Raji (cell line): ENCODE data around the gene COL19A1.
A peak's percentile ranks its signal among the peaks of the same experiment; 100 is the strongest.

Experiments used
- POLR2A ChIP-seq: IDR thresholded peaks from 2 replicates; pipeline ENCODE4 v1.6.1; 2011; ENCODE audit warnings: low read depth, low read length, control low read depth; ENCODE audit not compliant: insufficient read depth

Gene COL19A1

DNA sequence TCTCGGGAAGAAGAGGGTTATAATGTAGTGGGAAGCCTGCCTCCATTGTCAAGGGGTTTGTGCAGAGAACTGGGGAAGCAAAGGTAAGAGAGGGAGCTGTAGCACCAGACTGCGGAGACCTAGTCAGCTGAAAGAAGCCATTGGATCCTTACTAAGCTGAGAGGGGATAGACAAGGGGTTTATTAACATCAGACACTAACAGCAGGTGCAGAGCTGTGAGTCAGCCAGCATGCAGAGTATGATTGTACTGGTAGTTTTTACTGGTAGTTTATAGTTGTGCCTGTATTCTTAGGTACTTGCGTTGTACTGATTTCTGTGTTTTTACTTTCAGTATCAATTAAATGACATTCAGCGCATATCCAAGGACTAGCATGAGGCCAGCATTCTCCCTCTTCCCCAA, 17.8 kb upstream of the COL19A1 start:
- TF ChIP-seq POLR2A: no peak

DNA sequence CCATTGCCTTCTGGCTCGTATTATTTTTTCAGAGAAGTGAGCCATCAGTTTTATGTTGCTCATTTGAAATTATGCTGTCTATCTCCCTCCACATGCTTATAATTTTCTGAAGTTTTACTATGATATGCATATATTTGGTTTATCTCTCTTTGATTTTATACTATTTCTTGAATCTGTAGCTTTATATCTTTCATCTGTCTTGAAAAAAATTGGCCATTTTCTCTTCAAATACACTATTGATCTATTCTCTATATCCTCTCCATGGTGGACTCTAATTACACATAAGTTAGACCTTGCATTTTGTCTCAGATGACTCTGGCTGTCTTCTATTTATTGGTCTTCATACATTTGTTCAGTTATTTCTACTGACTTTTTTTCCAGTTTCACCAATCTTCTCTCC, 13.7 kb upstream of the COL19A1 start:
- no peak for TF ChIP-seq POLR2A

DNA sequence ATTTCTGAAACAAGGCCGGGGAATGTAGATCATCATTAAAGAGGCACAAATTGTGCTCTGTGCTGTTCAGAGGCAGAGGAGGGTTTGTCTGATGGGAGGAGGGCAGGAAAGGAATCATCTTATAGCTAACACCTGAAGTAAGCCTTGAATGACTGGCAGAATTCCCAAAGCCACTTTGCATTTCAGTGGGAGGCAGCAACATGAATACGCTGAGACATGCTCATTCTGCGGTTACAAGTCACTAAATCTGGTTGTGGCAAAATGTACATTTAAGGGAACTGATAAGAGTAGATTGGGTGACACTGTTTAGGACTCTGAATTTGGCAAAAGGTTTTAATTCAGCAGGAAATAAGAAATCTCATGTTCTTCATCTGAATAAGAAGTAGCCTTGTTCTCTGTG, 4.4 kb upstream of the COL19A1 start:
- no peak for TF ChIP-seq POLR2A

DNA sequence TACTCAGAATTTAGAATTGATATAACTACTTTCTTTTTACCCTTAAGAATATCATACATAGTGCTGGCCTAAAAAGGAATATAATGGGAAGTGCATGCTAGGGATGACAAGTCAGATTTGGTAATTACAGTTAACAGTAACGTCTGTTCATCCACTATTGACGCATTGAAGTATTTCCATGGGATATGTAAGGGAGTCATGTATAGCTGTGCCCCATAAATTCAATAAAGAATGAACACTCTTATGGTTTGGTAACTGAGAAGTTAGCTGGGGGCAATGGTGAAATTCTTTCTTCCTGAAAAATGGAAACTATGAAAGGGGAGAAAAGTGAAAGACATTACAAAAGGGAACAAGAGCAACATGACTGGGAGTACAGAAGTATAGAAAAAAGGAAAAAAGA, 2.6 kb upstream of the COL19A1 start:
- TF ChIP-seq POLR2A: no peak

DNA sequence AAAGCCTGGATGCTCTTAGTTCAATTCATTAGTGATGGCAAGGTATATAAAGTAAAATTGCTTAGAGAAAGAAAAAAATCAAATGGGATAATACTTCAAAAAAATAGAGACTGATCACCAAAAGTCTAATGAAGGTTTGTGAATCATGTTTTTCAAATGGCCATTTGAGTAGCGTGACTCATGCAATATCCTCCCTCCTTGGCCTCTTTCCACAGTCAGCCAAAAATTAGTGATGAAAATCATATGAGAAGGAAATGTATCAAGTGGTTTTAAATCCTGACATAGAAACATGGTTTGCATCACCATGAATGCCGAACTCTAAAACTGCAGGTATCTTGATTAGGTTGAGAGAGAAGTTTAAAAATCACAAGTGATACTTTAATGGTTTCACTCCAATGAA, 1.2 kb upstream of the COL19A1 start:
- TF ChIP-seq POLR2A: no peak

DNA sequence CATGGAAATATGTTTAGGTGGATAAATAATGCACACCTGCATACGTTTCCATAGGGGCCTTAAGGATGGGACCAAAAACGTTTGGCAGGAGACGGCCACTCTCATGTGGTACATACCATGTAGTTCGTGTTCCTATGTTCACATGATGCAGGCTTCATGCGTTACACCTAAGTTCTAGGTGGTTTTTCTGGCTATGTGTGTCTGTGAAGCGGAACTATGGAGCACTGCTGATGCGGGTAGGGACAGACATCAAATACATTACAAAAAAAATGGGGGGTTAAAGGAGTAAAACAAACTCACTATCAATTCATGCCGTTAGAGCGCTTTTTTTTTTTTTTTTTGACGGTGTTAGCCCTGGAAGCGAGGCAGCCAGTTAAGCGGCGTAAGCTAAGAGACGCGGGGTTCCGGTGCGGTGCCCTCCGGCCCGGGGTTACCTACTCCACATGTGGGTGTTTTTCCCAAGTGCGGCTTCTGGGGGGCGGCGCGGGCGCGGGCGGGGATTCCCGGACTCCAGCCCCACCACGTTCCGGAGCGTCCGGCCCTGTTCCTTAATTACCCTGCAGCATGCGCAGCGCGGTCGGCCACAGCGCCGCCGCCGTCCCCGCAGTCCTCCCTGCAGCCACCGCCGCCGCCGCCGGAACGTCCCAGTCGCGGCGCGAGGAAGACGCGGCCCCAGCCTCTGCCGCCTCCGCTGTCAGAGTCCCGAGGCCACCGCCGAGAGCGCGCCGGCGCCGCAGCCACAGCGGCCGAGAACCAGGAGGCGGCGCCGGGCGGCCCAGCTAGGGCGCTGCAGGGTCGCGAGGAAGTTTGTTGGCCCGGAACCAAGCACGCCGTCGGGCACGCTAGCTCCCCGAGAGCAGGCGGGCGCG, 648 bp downstream of the COL19A1 start:
- TF ChIP-seq POLR2A: peak; percentile 24; the same call in 1 of the 2 replicates

DNA sequence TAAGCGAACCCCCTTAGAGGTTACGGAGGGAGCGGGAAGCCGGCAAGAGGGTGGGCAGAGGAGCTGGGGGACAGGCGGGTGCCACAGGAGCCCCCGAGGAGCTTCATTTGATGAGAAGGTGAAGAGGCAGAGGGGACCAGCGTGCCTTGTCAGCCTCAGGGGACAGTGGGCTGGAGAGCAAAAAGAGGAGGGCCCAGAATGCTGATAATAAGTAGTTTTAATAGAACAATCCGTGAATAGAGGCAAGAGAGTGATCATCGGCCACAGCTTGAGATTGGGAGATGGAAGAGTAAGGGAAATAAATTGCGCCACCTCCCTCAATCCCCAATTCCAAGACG, 1.3 kb downstream of the COL19A1 start:
- 0 out of 2 replicates have a peak, but pooled peaks have one; percentile 9 for TF ChIP-seq POLR2A

DNA sequence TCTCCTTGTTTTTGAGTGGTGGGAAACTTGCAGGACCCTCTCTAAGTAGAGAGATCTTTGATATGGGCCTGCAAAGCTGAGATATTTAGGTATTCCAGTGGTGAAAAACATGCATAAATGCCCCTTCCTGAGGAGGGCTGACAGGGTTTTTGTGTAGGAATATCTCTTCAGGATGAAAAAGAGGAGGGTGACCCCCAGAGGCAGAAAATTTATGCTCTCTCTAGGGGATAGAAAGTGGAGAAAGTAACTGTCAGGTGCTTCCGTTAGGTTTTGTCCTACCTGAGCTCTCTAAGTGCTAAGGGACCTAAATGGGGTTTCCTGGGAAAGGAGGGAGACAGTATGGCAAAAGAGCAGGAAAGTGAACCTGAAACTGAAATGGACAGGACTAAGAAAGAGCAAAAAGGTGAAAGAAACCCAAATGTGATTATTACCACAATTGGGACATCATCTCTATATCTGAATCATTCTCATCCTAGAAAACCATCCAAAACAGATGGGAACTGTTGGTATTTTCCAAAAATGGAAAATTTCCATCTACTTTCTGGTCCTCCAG, 2.0 kb downstream of the COL19A1 start:
- TF ChIP-seq POLR2A: no peak

DNA sequence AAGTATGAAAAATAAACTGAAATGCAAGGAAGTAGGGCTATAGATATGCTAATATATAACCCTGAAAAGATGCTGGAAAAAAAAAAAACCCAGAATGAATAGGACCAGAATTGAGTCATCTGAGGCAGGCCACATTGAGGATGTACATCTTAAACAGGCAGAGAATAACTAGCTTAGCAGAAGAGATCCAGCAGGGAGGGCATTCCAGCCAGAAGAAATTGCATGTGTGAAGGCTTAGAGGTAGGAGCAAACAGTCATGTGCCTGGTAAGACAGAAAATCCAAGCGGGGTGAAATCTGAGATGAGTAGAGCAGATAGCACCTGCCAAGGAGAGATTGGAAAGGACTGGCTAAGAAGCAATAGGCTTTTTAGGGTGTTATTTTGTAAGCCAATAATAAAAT, 2.6 kb downstream of the COL19A1 start:
- TF ChIP-seq POLR2A: no peak

DNA sequence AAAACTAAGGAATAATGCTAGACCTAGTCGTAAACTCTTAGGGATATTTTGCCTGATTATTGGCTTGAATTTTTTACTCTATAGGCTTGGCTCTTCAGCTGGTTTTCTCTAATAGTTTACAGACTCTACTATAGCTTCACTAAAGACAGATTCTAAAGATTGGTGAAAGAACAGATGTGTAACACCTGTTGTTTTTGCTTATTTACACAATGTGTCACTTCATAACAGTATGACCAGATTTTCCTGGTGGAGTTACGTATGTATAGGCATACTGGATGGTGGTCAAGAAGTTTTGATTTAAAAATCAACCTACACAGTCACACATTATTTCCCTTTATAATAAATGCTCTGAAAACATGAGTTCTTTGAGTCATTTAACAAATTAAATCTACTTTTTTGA, 4.8 kb downstream of the COL19A1 start:
- TF ChIP-seq POLR2A: no peak

DNA sequence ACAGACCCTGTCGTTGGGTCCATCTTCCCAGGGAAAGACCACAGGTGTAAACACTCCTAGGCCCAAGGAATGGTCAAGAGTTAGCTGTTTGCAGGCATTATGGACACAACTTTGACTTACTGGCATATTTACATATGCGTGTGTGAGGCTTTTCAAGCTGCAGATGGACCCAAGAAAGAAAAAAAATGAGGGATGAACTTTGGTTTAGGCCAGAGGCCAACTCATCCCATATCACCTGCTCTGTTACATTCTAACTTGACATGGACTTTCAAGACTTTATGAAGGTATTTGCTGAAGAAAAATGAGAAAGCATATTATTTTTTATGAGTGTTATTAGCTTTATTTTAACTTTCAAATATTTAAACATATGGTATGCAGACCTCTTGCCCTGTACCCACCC, 6.9 kb downstream of the COL19A1 start:
- no peak for TF ChIP-seq POLR2A

DNA sequence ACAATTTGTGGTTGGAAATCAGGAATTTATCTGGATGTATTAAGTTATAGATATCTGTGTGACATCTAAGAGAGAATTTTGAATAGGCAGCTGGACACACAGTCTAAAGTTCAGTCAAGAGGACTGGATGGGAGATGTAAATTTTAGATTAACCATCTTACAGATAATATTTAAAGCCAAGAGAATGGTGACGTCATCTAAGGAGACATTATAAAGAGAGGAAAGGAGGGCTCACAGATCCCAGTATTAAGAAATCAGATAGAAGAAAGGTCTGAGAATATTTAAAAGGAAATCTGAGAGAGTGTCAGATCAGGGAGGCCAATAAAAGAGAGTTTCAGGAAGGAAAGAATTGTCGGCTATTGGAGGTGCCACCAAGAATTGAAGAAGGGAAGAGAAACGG, 9.4 kb downstream of the COL19A1 start:
- TF ChIP-seq POLR2A: no peak

DNA sequence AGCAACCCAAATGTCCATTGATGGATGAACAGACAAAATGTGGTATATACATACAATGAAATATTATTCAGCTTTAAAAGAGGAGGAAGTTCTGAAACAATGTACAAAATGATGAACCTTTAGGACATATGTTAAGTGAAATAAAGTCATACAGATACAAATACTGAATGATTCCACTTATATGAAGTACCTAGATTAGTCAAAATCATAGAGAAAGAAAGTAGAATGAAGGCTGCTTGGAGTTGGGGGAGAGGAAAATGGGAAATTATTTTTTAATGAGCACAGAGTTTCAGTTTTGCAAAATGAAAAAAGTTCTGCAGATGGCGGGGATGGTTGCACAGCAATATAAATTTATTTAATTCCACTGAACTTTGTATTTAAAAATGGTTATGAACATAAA, 12.4 kb downstream of the COL19A1 start:
- TF ChIP-seq POLR2A: no peak

DNA sequence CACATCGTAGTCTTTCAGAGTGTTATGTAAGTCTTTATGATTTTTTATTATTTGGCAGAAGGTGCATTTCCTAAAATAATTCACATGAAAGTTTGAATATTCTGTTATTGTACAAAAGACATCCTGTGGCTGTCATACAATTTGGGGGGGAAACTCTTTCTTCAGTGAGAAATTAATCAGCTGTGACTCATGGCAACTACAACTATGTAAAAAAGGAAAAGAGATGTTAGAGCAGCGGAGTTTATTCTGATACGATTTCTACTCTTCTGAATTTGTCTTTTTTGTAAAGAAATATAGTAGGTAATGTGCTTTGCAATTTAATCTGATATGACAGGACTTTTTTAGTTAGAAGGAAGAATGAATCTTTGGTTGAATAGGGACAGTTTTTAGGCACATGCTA, 14.2 kb downstream of the COL19A1 start:
- TF ChIP-seq POLR2A: no peak

DNA sequence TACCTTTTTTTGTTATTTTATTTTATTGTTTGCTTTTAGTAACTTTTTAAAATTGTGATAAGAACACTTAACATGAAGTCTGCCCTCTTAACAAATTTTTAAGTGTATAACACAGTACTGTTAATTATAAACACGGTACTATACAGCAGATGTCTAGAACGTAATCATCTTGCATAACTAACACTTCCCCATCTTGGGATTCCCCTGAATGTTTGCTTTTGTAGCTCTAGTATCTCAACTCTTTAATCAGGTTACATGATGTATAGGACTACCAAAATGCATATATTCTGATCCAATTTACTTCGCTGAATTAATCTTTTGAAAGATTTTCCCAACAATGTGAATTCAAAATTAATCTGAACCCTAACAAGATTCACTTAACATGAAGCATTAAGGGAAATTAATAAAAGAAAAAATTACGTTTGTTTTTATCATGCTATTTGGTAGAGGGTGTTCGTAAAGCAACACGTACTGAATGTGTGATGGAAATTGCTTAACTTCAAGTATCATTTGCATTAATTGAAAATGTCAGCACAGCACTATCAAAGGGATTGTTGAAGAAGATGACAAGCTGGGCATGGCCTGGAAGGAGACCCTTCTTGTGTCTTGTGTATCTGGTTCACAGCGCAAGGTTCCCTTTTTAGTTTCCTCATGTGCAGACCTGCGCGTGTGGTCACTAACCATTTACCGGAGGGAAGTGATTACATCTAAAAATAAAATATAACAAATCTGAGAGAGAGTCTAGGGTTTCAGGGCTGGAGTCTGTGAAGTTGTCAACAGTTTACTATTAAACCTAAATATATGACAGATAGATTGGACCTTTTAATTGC, 15.2 kb downstream of the COL19A1 start:
- TF ChIP-seq POLR2A: no peak

DNA sequence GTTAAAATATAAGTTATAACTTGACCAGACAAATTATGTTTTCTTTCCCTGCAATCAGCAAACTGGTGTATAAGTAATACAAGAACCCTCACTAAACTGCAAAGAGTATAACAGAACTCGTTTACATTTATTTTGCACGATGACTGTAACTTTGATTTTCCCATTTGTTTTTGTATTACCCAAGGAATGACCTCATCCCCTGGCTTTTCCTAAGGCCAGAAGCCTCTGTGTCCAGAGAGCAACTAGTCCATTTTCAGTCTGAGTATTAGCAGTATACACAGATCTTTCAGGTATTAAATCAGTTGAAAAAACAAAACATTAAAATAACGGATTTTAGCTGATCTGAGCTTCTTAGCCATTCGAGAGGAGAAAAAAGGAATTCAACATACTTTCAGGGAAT, 17.2 kb downstream of the COL19A1 start:
- TF ChIP-seq POLR2A: no peak
